Activated CD8-positive, alpha-beta T cell treated with anti-CD3 and anti-CD28 coated beads for 36 hours (primary cell): Measurements from ENCODE around the gene HIF1A. TPM values are rescaled to one million over a fixed set of nuclear protein-coding genes. Genes with fewer than 3 reads are reported as not detected.
A peak's percentile ranks its signal among the peaks of the same experiment; 100 is the strongest.
"Not testable (repeated sequence)": the region's sequence is repeated elsewhere in the genome, so short reads cannot be mapped to it uniquely, and the experiment has no call there.

ENCODE experiments used
- ATAC-seq: fragments of 200-7000 bp; cut with Tn5 transposase; one replicate; pipeline ENCODE4 v1.10.0; 2021; ENCODE audit warnings: mild to moderate bottlenecking, moderate library complexity
- CTCF ChIA-PET: fragments of 350-600 bp; sonication (Branson Sonifier 250); formaldehyde crosslinking; loops from one replicate; lab custom pipeline; 2021; ENCODE audit warnings: antibody characterized with exemption; lab: Charles Lee
- POLR2A ChIA-PET: fragments of 350-600 bp; sonication (Branson Sonifier 250); formaldehyde crosslinking; loops from one replicate; lab custom pipeline; 2021; ENCODE audit warnings: antibody characterized with exemption; lab: Charles Lee
- DNase-seq: peaks from one replicate; pipeline ENCODE4 v3.0.0-alpha.2; 2020
- H3K27ac Mint-ChIP-seq: one replicate; pipeline ENCODE4 v1.8.0; 2021; ENCODE audit warnings: mild to moderate bottlenecking, mixed read lengths
- H3K27me3 Mint-ChIP-seq: one replicate; pipeline ENCODE4 v1.8.0; 2021; ENCODE audit warnings: mixed read lengths
- H3K36me3 Mint-ChIP-seq: one replicate; pipeline ENCODE4 v1.8.0; 2021; ENCODE audit warnings: low read depth, mixed read lengths
- H3K4me1 Mint-ChIP-seq: one replicate; pipeline ENCODE4 v1.8.0; 2021; ENCODE audit warnings: low read depth, mixed read lengths
- H3K4me3 Mint-ChIP-seq: one replicate; pipeline ENCODE4 v1.8.0; 2021; ENCODE audit warnings: mild to moderate bottlenecking, moderate library complexity, mixed read lengths
- H3K9me3 Mint-ChIP-seq: one replicate; pipeline ENCODE4 v1.8.0; 2021; ENCODE audit warnings: mixed read lengths
- intact Hi-C: fragments of 100-400 bp; cut with micrococcal nuclease; formaldehyde crosslinking; loops from one replicate; pipeline ENCODE4 v1.10.0; 2022
- total RNA-seq, 2 experiments: library from RNA; stranded (reverse); gene quantifications; one replicate each; pipeline ENCODE4 v1.2.3, GENCODE V29; 2021
- TF ChIP-seq, protein P1 (sequence below): fragments of 200-600 bp; IDR thresholded peaks from one replicate; pipeline ENCODE4 v1.8.0; 2022; ENCODE audit warnings: antibody characterized with exemption, mild to moderate bottlenecking

HIF1A gene
- total RNA-seq, 2 experiments from 2014 or later, result 133 to 140 TPM

DNA sequence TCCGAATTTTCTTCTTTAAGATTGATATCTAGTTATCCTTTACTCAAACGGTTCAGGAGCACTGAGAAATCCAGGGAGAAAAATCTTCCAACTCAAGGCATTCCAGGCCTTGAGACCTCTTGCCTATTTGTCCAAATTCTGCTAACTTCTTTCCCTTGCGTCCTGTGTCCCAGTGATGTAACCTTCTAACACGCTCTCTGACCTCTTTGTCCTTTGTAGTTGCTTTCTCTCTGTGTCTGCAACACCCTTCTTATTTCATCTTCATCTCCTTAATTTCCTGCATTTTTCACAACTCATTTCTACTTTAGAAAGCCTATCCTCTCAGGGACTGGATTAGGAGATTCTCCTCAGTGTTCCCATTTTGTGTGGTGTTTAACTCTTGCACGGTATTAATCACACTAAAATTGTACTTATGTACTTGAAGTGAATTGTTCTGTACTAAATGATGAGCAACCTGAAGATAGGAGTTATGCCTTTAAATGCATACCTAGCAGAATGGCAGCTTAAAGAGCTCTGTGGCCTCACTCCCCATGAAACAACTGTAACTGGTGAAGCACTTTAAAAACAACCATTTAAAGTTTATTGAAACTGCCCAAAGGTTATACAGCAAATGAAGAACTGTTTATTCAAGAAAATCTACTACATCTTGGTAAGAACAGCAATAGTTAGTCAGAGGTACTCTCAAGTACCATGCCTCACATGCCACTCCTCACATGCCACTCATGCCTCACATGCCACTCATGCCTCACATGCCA is 59.5 kb downstream of the HIF1A start:
- Mint-ChIP-seq H3K36me3 (peaks cover 23% of the 10 kb centered on the region), H3K9me3 (no peaks in the 10 kb centered on the region), H3K27me3 (peaks cover 3% of the 10 kb centered on the region), H3K27ac (no peak overlapping the region), H3K4me1 (peaks cover 15% of the 10 kb centered on the region), H3K4me3 (no peak overlapping the region)
- POLR2A ChIA-PET, result interaction anchor here (0.9 to 2.0 kb wide), 2 partner anchors 10 to 15 kb away, joined by 3 to 9 read pairs; no protein-coding TSS in a partner anchor
- ATAC-seq (no peak), DNase-seq (no peak)
- intact Hi-C loops, result no loop called here
- CTCF ChIA-PET, result no interaction called here
- TF ChIP-seq, protein P1, sequence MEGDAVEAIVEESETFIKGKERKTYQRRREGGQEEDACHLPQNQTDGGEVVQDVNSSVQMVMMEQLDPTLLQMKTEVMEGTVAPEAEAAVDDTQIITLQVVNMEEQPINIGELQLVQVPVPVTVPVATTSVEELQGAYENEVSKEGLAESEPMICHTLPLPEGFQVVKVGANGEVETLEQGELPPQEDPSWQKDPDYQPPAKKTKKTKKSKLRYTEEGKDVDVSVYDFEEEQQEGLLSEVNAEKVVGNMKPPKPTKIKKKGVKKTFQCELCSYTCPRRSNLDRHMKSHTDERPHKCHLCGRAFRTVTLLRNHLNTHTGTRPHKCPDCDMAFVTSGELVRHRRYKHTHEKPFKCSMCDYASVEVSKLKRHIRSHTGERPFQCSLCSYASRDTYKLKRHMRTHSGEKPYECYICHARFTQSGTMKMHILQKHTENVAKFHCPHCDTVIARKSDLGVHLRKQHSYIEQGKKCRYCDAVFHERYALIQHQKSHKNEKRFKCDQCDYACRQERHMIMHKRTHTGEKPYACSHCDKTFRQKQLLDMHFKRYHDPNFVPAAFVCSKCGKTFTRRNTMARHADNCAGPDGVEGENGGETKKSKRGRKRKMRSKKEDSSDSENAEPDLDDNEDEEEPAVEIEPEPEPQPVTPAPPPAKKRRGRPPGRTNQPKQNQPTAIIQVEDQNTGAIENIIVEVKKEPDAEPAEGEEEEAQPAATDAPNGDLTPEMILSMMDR, result no peak

DNA sequence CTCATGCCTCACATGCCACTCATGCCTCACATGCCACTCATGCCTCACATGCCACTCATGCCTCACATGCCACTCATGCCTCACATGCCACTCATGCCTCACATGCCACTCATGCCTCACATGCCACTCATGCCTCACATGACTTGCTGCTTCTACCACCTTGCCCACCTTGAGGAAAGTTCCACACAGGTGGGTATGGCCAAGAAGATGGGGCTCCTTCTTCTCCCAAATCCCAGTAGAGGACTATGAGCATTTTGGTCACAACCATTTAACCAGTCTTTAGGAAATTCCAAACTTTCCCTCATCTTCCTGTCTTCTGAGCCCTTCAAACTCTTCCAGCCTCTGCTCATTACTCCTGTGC is 60.0 kb downstream of the HIF1A start:
- peaks cover 18% of the 10 kb centered on the region for H3K36me3 Mint-ChIP-seq
- H3K4me3 Mint-ChIP-seq, intact Hi-C loops, ATAC-seq, H3K27ac Mint-ChIP-seq, CTCF ChIA-PET, H3K9me3 Mint-ChIP-seq, H3K27me3 Mint-ChIP-seq, DNase-seq: not testable (repeated sequence)
- H3K4me1 Mint-ChIP-seq, result peaks cover 13% of the 10 kb centered on the region
- POLR2A ChIA-PET, result interaction anchor here (2.0 kb wide), 1 partner anchor 10 kb away, joined by 9 read pairs; no protein-coding TSS in a partner anchor

DNA sequence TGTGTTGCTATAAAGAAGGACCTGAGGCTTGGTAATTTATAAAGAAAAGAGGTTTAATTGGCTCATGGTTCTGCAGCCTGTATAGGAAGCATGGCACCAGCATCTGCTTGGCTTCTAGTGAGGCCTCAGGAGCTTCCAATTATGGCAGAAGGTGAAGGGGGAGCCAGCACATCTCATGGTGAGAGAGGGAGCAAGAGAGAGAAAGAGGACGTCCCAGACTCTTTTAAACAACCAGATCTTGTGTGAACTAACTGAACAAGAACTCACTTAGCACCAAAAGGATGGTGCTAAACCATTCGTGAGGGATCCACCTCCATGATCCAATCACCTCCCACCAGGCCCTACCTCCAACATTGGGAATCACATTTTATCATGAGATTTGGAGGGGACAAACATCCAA is 60.8 kb downstream of the HIF1A start:
- peaks cover 10% of the 10 kb centered on the region for H3K4me1 Mint-ChIP-seq
- DNase-seq (no peak), ATAC-seq (no peak)
- H3K27ac Mint-ChIP-seq, result no peak overlapping the region
- TF ChIP-seq, protein P1, result no peak
- peaks cover 3% of the 10 kb centered on the region for H3K27me3 Mint-ChIP-seq
- ChIA-PET CTCF (interaction anchor here (1.1 kb wide), 1 partner anchor 16 kb away, joined by 3 read pairs; no protein-coding TSS in a partner anchor), POLR2A (interaction anchor here (2.0 kb wide), 1 partner anchor 9 kb away, joined by 9 read pairs; no protein-coding TSS in a partner anchor)
- peaks cover 13% of the 10 kb centered on the region for H3K36me3 Mint-ChIP-seq
- no peak overlapping the region for H3K4me3 Mint-ChIP-seq
- no peaks in the 10 kb centered on the region for H3K9me3 Mint-ChIP-seq
- intact Hi-C loops, result no loop called here

DNA sequence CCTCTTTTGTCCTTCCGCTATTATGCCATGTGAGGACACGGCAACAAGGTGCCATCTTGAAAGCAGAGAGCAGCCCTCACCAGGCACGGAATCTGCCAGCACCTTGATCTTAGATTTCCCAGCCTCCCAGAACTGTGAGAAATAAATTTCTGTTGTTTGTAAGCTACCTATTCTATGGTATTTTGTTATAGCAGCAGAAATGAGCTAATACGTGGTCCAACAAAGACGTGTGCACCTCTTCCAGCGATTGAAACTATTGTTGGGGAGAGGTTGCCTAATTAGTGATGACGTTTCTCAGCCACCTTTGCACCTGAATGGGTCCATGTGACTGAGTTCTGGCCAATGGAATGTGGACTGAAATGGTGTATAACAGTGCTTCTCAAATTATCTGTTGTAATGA is 64.6 kb downstream of the HIF1A start:
- no peak overlapping the region for H3K27ac Mint-ChIP-seq
- no peaks in the 10 kb centered on the region for H3K9me3 Mint-ChIP-seq
- ATAC-seq, result no peak
- intact Hi-C loops, result no loop called here
- H3K36me3 Mint-ChIP-seq, result peaks cover 11% of the 10 kb centered on the region
- POLR2A ChIA-PET, result no interaction called here
- H3K4me1 Mint-ChIP-seq, result peaks cover 25% of the 10 kb centered on the region
- no peak for DNase-seq
- no peak overlapping the region for H3K4me3 Mint-ChIP-seq
- peaks cover 3% of the 10 kb centered on the region for H3K27me3 Mint-ChIP-seq
- TF ChIP-seq, protein P1, result no peak
- CTCF ChIA-PET, result interaction anchor here (2.9 to 3.1 kb wide), 2 partner anchors 8 to 78 kb away, joined by 13 to 24 read pairs; no protein-coding TSS in a partner anchor

DNA sequence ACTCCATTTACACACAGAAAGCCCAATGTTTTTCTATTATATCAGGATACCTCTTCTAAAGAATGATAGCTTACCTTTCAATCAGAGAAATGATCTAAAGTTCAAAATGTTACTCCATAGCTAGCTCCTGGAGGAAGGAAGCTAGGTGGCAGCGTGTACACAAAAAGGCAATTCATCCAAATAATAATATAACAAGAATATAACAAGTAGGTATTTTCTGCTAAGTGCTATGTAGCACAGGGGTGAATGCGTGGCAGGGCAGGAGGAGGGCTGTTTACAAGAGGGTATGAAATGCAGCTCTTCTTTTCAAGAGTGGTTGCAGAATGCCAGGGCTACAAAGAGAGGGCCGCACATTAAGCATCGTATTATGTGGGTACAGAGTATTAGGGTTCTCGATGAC is 66.2 kb downstream of the HIF1A start:
- Mint-ChIP-seq H3K27ac (peak overlapping the region; percentile 93), H3K36me3 (peaks cover 14% of the 10 kb centered on the region), H3K9me3 (no peaks in the 10 kb centered on the region), H3K4me1 (peaks cover 39% of the 10 kb centered on the region), H3K27me3 (no peaks in the 10 kb centered on the region), H3K4me3 (peak overlapping the region; percentile 92)
- ATAC-seq (peak; percentile 1), DNase-seq (peak; percentile 22)
- TF ChIP-seq, protein P1, result no peak
- POLR2A ChIA-PET, result interaction anchor here (0.7 to 1.7 kb wide), 6 partner anchors 8 to 290 kb away, joined by 3 to 5 read pairs (median 3); no protein-coding TSS in a partner anchor
- intact Hi-C loops, result no loop called here
- CTCF ChIA-PET, result interaction anchor here (0.6 to 3.1 kb wide), 10 partner anchors 9 to 300 kb away, joined by 3 to 24 read pairs (median 4); no protein-coding TSS in a partner anchor
